OCI-LY3 (cell line): ENCODE data around the gene DMTF1.
"Not testable (repeated sequence)": the region's sequence is repeated elsewhere in the genome, so short reads cannot be mapped to it uniquely, and the experiment has no call there.

Experiments used
- H2AFZ ChIP-seq: fragments of 200-600, 300-600 bp; shearing (Covaris generic); 2 replicates; pipeline ENCODE4 v1.6.0; 2014; ENCODE audit warnings: antibody characterized with exemption, low read depth, low read length
- H3K27ac ChIP-seq: fragments of 200-600, 300-600 bp; sonication (generic); 2 replicates; pipeline ENCODE4 v1.5.1; 2014; ENCODE audit warnings: mild to moderate bottlenecking, low read length, moderate library complexity, mixed read lengths
- H3K27me3 ChIP-seq: fragments of 200-600, 300-600 bp; sonication (generic); 2 replicates; pipeline ENCODE4 v1.6.1; 2014; ENCODE audit warnings: low read depth, low read length, mixed read lengths
- H3K36me3 ChIP-seq: fragments of 200-600, 300-600 bp; sonication (generic); replicated peaks from 2 replicates; pipeline ENCODE3; 2014; ENCODE audit warnings: low read depth, low read length, mixed read lengths
- H3K4me1 ChIP-seq: fragments of 300-600, 200-600 bp; sonication (generic); 2 replicates; pipeline ENCODE4 v1.6.1; 2014; ENCODE audit warnings: low read length, mixed read lengths
- H3K4me2 ChIP-seq: fragments of 200-600, 300-600 bp; sonication (generic); 2 replicates; pipeline ENCODE4 v1.6.1; 2014; ENCODE audit warnings: low read length, mixed read lengths
- H3K4me3 ChIP-seq: fragments of 300-600, 200-600 bp; sonication (generic); 2 replicates; pipeline ENCODE4 v1.5.1; 2014; ENCODE audit warnings: antibody characterized with exemption, mild to moderate bottlenecking, low read length, moderate library complexity
- H3K79me2 ChIP-seq: fragments of 300-600, 200-600 bp; shearing (Covaris generic); 2 replicates; pipeline ENCODE4 v1.6.1; 2014; ENCODE audit warnings: mild to moderate bottlenecking, low read length, mixed read lengths
- H3K9ac ChIP-seq: fragments of 300-600, 200-600 bp; shearing (Covaris generic); 2 replicates; pipeline ENCODE4 v1.6.0; 2014; ENCODE audit warnings: mild to moderate bottlenecking, low read length, moderate library complexity
- H3K9me3 ChIP-seq: fragments of 200-600, 300-600 bp; shearing (Covaris generic); 2 replicates; pipeline ENCODE4 v1.6.1; 2014; ENCODE audit warnings: low read length, mixed read lengths; ENCODE audit not compliant: insufficient read depth
- H4K20me1 ChIP-seq: fragments of 200-600, 300-600 bp; sonication (generic); 2 replicates; pipeline ENCODE4 v1.6.1; 2016; ENCODE audit warnings: low read length, mixed read lengths; ENCODE audit not compliant: insufficient read depth
- EZH2phosphoT487 ChIP-seq: fragments of 200-600 bp; shearing (Covaris generic); IDR thresholded peaks from 2 replicates; pipeline ENCODE4 v1.6.1; 2018; ENCODE audit warnings: antibody characterized with exemption, mixed run types, low read depth
- TF ChIP-seq, protein P1 (sequence below): fragments of 200-600, 300-600 bp; sonication (generic); IDR thresholded peaks from 2 replicates; pipeline ENCODE4 v1.5.1; 2014; ENCODE audit warnings: antibody characterized with exemption, low read length, low read depth

Gene DMTF1

GRCh38 chr7:87202208-87202607 lies 50.0 kb downstream of the DMTF1 start:
- H3K79me2 ChIP-seq, result peaks cover 100% of the 10 kb centered on the region
- H3K4me3 ChIP-seq, result no peak overlapping the region
- peaks cover 12% of the 10 kb centered on the region for H3K9me3 ChIP-seq
- no peak overlapping the region for H3K4me2 ChIP-seq
- no peak for TF ChIP-seq EZH2phosphoT487
- TF ChIP-seq, protein P1, sequence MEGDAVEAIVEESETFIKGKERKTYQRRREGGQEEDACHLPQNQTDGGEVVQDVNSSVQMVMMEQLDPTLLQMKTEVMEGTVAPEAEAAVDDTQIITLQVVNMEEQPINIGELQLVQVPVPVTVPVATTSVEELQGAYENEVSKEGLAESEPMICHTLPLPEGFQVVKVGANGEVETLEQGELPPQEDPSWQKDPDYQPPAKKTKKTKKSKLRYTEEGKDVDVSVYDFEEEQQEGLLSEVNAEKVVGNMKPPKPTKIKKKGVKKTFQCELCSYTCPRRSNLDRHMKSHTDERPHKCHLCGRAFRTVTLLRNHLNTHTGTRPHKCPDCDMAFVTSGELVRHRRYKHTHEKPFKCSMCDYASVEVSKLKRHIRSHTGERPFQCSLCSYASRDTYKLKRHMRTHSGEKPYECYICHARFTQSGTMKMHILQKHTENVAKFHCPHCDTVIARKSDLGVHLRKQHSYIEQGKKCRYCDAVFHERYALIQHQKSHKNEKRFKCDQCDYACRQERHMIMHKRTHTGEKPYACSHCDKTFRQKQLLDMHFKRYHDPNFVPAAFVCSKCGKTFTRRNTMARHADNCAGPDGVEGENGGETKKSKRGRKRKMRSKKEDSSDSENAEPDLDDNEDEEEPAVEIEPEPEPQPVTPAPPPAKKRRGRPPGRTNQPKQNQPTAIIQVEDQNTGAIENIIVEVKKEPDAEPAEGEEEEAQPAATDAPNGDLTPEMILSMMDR, result no peak
- H2AFZ ChIP-seq, result no peak overlapping the region
- peaks cover 91% of the 10 kb centered on the region for H4K20me1 ChIP-seq
- H3K36me3 ChIP-seq, result peaks cover 90% of the 10 kb centered on the region
- H3K9ac ChIP-seq, result no peak overlapping the region
- H3K27ac ChIP-seq, result no peak overlapping the region
- no peaks in the 10 kb centered on the region for H3K27me3 ChIP-seq
- H3K4me1 ChIP-seq, result 0 out of 2 replicates have a peak, but pooled peaks cover 6% of the 10 kb centered on the region

DNA sequence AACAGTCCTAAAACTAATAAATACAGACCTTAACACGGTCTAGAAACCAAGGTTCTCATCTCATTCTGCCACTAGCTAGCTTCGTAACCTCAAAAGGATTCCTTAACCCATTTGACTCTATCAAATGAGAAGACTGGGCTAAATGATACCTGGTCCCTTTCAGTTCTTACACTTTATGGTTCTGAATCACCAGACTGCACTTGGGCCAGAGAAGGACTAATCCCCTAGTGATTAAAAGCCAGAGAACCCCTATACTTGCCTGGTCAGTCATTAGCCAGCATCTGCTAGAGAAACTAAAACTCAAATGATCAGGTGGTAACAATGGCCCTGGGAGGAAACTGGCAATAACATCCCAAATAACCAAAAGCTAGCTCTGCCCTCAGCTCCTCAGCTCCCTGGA lies 50.5 kb downstream of the DMTF1 start:
- no peak for TF ChIP-seq EZH2phosphoT487
- TF ChIP-seq, protein P1, result no peak

DNA sequence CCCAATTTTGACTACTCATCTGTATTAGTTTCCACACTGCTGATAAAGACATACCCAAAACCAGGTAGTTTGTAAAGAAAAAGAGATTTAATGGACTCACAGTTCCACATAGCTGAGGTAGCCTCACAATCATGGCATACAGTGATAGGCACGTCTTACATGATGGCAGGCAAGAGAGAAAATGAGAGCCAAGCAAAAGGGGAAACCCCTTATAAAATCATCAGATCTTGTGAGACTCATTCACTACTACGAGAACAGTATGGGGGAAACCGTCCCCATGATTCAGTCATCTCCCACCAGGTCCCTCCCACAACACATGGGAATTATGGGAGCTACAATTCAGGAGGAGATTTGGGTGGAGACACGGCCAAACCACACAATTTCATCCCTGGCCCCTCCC lies 51.7 kb downstream of the DMTF1 start:
- not testable (repeated sequence) for H3K27ac ChIP-seq, H3K4me3 ChIP-seq, H3K9ac ChIP-seq, H2AFZ ChIP-seq, H3K4me2 ChIP-seq, H3K4me1 ChIP-seq, H3K27me3 ChIP-seq
- H3K79me2 ChIP-seq, result peaks cover 99% of the 10 kb centered on the region
- H3K9me3 ChIP-seq, result peaks cover 12% of the 10 kb centered on the region
- H3K36me3 ChIP-seq, result peaks cover 87% of the 10 kb centered on the region
- peaks cover 94% of the 10 kb centered on the region for H4K20me1 ChIP-seq

More for the DNA sequence above, 50.5 kb downstream of the DMTF1 start:
- H2AFZ ChIP-seq, result no peak overlapping the region
- no peaks in the 10 kb centered on the region for H3K27me3 ChIP-seq
- peaks cover 94% of the 10 kb centered on the region for H4K20me1 ChIP-seq
- no peak overlapping the region for H3K4me3 ChIP-seq
- peaks cover 89% of the 10 kb centered on the region for H3K36me3 ChIP-seq
- H3K9ac ChIP-seq, result no peak overlapping the region
- no peak overlapping the region for H3K27ac ChIP-seq
- peaks cover 99% of the 10 kb centered on the region for H3K79me2 ChIP-seq
- 0 out of 2 replicates have a peak, but pooled peaks cover 6% of the 10 kb centered on the region for H3K4me1 ChIP-seq
- H3K9me3 ChIP-seq, result peaks cover 12% of the 10 kb centered on the region
- no peak overlapping the region for H3K4me2 ChIP-seq

- Histone ChIP-seq H3K36me3 (peaks cover 85% of the 10 kb centered on the region), H3K9ac (no peak overlapping the region), H2AFZ (no peak overlapping the region), H3K4me1 (no peaks in the 10 kb centered on the region), H3K4me2 (no peak overlapping the region), H3K27ac (no peak overlapping the region), H3K27me3 (no peaks in the 10 kb centered on the region), H3K79me2 (peaks cover 99% of the 10 kb centered on the region), H4K20me1 (peaks cover 92% of the 10 kb centered on the region), H3K9me3 (peaks cover 12% of the 10 kb centered on the region), H3K4me3 (no peak overlapping the region)
- no peak for TF ChIP-seq EZH2phosphoT487
- TF ChIP-seq, protein P1, result no peak
These were observed 52.7 kb downstream of the DMTF1 start for GRCh38 chr7:87204933-87205332.

GRCh38 chr7:87205701-87206100 lies 53.4 kb downstream of the DMTF1 start:
- peaks cover 12% of the 10 kb centered on the region for H3K9me3 ChIP-seq
- H4K20me1 ChIP-seq, result peaks cover 92% of the 10 kb centered on the region
- not testable (repeated sequence) for H3K4me1 ChIP-seq, H3K27me3 ChIP-seq, H3K4me3 ChIP-seq, H3K4me2 ChIP-seq, H3K9ac ChIP-seq, H3K27ac ChIP-seq, H2AFZ ChIP-seq
- H3K36me3 ChIP-seq, result peaks cover 82% of the 10 kb centered on the region
- H3K79me2 ChIP-seq, result peaks cover 99% of the 10 kb centered on the region
